GM12872 (cell line): ENCODE data around the gene CACNG4.

Source experiments
- TF ChIP-seq, protein P1 (sequence below): IDR thresholded peaks from 3 replicates; pipeline ENCODE4 v1.5.1; 2011; ENCODE audit warnings: low read depth, mild to moderate bottlenecking, low read length, moderate library complexity; ENCODE audit not compliant: insufficient read depth

The CACNG4 gene

DNA sequence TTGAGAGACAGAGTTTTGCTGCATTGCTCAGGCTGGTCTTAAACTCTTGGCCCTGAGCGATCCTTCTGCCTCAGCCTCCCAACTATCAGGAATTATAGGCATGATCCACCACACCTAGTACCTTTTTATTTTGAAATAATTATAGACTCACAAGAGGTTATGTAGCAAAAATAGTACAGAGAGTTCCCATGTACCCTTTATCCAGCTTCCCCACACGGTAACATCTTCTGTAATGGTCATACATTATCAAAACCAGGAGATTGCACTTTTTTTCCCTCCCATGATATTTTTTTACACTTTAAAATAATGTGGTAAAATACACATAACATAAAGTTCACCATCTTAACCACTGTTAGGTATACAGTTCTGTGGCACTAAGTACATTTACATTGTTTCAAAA, 28.8 kb upstream of the CACNG4 start:
- TF ChIP-seq, protein P1, sequence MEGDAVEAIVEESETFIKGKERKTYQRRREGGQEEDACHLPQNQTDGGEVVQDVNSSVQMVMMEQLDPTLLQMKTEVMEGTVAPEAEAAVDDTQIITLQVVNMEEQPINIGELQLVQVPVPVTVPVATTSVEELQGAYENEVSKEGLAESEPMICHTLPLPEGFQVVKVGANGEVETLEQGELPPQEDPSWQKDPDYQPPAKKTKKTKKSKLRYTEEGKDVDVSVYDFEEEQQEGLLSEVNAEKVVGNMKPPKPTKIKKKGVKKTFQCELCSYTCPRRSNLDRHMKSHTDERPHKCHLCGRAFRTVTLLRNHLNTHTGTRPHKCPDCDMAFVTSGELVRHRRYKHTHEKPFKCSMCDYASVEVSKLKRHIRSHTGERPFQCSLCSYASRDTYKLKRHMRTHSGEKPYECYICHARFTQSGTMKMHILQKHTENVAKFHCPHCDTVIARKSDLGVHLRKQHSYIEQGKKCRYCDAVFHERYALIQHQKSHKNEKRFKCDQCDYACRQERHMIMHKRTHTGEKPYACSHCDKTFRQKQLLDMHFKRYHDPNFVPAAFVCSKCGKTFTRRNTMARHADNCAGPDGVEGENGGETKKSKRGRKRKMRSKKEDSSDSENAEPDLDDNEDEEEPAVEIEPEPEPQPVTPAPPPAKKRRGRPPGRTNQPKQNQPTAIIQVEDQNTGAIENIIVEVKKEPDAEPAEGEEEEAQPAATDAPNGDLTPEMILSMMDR: no peak

DNA sequence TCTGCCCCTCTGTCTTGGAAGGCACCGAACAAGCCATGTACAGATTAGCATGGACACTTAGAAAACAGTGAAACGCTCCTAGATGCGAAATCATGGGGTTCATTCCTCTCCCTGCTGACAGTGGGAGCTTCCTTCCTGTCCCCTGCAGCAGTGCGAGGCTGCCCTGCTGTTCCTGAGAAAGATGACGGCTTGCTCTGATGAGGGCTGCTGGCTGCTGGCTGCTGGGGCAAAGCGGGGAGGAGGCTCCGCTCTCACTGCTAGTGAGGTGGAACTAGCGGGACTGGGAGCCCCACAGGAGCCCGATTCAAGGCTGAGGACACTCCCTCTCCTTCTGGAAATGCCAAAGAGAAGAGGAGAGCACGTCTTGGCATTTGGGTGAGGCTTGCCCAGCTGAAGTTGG, 25.9 kb upstream of the CACNG4 start:
- TF ChIP-seq, protein P1: no peak

DNA sequence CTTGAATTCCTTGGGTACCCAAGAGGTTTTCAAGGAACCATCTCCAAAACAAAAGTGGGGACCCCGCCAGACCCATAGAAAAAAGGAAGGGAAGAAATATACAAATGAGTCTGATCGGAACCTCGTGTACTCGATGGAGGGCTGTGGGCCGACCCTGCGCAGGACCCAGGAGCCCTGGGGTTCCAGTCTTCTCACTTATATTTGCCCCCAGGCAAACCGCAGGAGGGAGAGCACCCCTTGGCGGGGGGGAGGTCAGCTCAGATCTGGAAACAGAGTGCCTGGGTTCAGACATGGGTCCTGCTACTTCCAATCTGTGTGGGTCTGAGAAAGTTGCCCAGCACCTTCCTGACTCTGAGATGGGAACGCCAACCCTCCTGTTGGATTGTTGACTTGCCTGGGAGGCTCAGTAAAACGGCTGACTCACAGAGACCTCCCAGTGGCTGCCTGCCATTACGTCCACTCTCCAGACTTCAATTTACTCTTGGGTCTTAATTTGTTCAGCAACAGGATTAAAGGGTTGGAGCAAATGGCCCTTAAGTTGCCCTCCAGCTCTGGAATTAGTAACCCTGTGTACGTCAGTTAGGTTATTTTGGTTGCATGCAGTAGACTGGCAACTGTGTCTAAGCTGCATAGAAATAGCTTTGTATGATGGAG, 24.9 kb upstream of the CACNG4 start:
- TF ChIP-seq, protein P1: no peak

DNA sequence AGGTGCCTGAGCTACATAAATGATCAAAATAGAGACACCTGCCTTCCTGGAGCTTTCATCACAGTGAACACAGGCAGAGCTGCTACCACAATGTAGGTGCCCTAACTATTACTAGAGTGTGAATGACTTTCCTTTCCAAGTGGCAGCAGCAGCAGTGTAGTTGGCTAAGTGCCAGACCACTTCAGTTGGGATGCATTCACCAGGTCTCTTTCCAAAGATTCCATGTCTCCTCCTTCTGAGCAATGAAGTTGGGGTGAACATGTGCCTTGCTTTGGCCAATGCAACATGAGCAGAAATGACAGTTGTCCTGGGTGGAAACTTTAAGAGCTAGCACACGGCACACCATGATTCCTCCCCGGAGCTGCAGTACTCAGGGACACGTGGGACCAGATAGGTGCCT, 23.3 kb upstream of the CACNG4 start:
- TF ChIP-seq, protein P1: no peak

DNA sequence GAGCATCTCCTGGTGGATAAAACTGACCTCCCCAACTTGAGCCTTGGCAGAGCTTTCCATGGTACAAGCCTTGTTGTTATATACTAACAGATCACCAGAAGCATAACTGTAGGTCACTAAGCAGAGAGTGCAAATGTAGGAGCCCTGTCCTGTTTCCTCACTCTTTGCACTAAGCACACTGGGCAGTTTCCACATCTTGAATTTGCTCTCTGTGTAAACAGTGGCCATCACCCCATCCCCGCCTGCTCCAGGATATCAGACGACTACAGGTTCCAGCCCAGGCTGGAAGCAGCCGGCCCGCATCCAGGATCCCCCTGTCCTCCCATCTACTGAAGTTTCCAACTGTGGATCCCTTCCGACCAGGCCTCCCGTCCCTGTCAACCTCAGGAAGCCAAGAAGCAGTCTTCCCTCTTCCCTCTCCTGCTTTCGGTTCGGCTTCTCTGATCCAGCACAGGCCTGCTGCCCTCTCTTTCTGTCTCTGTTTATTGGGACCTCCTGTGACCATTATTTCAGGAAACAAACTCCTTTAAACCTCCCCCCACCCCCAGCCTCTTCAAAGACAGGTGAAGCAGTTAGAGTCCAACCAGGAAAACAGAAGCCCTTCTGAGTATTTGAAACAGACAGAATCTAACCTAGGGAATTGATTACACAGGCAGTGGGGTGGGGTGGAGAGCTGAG, 22.6 kb upstream of the CACNG4 start:
- TF ChIP-seq, protein P1: no peak

DNA sequence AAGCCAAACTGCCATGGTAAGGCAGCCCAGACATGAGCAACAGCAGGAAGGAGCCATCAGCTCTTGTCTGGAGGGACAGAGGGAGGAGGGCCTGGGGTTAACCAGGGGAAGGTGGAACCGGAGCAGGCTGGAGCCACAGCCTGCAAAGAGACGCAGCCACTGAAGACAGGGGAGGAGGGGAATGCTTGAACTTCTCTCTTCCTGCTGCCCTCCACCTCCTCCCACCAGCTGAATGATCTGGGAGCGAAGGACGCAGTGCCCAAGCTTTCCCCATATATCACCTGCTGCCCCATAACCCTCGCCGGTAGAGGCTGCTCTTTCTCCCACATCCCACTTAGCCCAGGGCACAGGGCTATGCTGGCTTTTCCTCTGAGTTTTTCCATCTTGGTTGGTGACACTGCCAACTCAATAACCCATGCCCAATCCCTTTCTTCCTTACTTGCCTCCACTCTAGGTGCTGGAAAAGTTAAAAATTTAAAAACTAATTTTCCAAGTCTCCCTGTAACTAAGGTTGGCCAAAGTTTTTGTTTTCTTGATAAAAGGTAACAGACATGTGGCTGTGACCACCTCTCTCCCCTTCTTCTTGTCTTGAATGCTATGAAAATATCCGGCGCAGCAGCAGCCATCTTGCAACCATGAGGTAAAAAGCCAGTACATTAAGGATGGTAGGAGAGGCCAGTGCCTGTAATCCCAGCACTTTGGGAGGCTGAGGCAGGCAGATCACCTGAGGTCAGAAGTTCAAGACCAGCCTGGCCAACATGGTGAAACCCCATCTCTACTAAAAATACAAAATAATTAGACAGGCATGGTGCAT, 21.8 kb upstream of the CACNG4 start:
- TF ChIP-seq, protein P1: no peak

DNA sequence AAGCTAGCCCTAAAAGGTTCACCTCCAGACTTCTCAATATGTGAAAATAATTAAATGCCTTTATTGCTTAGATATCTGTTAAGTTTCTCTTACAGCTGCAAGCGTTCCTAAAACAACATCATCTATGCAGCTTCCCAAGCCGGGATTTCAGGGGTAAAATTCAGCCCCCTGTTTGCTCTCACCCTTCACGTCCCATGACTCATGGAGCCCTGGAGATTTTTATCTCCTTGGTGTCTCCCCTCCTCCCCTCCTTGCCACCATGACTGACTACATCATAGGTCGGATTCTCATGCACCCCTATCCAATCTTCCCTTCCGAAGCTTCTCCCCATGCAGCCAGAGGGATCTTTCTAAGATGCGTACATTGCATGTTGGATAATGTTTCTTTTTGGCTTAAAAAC, 21.0 kb upstream of the CACNG4 start:
- TF ChIP-seq, protein P1: no peak
